Cortex of kidney (tissue), 1 donor: ENCODE results near the gene KRT6C.
"Not testable (repeated sequence)": the region's sequence is repeated elsewhere in the genome, so short reads cannot be mapped to it uniquely, and the experiment has no call there.

ENCODE experiments used
- DNase-seq: peaks from one replicate; lab custom pipeline; 2025; lab: John Stamatoyannopoulos, UW

KRT6C gene

GRCh38 chr12:52455821-52456220 lies 17.8 kb downstream of the KRT6C start:
- no peak for DNase-seq

- no peak for DNase-seq
Measured at GRCh38 chr12:52454411-52455201, 19.0 kb downstream of the KRT6C start.

- no peak for DNase-seq
Measured at GRCh38 chr12:52452101-52452500, 21.5 kb downstream of the KRT6C start, which contains the start of gene KRT6B. Gene KRT6B, minus strand, starts transcription at chr12:52452146. Its CDS starts 68 bp downstream, at chr12:52452078.

GRCh38 chr12:52448228-52448627 lies 25.4 kb downstream of the KRT6C start:
- DNase-seq: no peak

GRCh38 chr12:52447196-52447595 lies 26.4 kb downstream of the KRT6C start:
- not testable (repeated sequence) for DNase-seq

GRCh38 chr12:52446367-52447045 lies 27.1 kb downstream of the KRT6C start:
- no peak for DNase-seq

GRCh38 chr12:52445876-52446275 lies 27.7 kb downstream of the KRT6C start:
- no peak for DNase-seq

- DNase-seq: no peak
Measured at GRCh38 chr12:52444647-52445595, 28.7 kb downstream of the KRT6C start.

- no peak for DNase-seq
Measured at GRCh38 chr12:52443966-52444365, 29.6 kb downstream of the KRT6C start.

- DNase-seq: no peak
Measured at GRCh38 chr12:52442600-52443061, 31.0 kb downstream of the KRT6C start.

GRCh38 chr12:52441320-52441911 lies 32.2 kb downstream of the KRT6C start:
- no peak for DNase-seq

GRCh38 chr12:52440821-52441319 lies 32.7 kb downstream of the KRT6C start:
- DNase-seq: no peak

GRCh38 chr12:52439845-52440244 lies 33.8 kb downstream of the KRT6C start:
- DNase-seq: no peak

GRCh38 chr12:52439420-52439819 lies 34.2 kb downstream of the KRT6C start:
- DNase-seq: no peak

- DNase-seq: no peak
Measured at GRCh38 chr12:52438305-52439301, 35.0 kb downstream of the KRT6C start.

GRCh38 chr12:52437508-52437907 lies 36.1 kb downstream of the KRT6C start:
- no peak for DNase-seq

- no peak for DNase-seq
Measured at GRCh38 chr12:52436828-52437474, 36.7 kb downstream of the KRT6C start.

GRCh38 chr12:52436000-52436827 lies 37.4 kb downstream of the KRT6C start:
- no peak for DNase-seq

GRCh38 chr12:52435659-52435999 lies 38.0 kb downstream of the KRT6C start:
- DNase-seq: no peak
